ENCODE measurements around the gene SLC35A4. TPM values are rescaled to one million over a fixed set of nuclear protein-coding genes. Genes with fewer than 3 reads are reported as not detected.

The SLC35A4 gene
- total and polyA plus RNA-seq, 7 experiments from 2014 or later: 40.4 to 142 (median 52.7) TPM

DNA sequence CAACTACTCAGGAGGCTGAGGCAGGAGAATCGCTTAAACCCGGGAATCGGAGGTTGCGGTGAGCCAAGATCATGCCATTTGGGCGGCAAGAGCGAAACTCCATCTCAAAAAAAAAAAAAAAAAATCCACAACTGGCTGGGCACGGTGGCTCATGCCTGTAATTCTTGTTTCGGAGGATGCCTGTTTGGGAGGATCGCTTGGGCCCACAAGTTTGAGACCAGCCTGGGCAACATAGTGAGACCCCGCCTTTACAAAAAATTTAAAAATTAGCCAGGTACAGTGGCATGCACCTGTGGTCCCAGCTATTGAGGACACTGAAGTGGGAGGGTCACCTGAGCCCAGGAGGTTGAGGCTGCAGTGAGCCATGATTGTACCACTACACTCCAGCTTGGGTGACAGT lies 19.0 kb upstream of the SLC35A4 start:
- Mint-ChIP-seq H3K36me3 (peaks cover 4 to 40% (median 19%) of the 10 kb centered on the region in 5 donors), H3K9me3 (no peaks in the 10 kb centered on the region), H3K4me1 (peaks cover 22 to 38% (median 31%) of the 10 kb centered on the region in 7 donors), H3K27me3 (no peaks in the 10 kb centered on the region), H3K4me3 (no peak overlapping the region), H3K27ac (peak overlapping the region in 8 of 9 donors; percentile 93 to 99 (median 98))
- H3K9me3 ChIP-seq (ENCODE audit: control insufficient read depth in 2 of 3, low read length in 3 of 3): no peaks in the 10 kb centered on the region
- H3K4me3 ChIP-seq (ENCODE audit: low read length): no peak overlapping the region
- ChIA-PET CTCF (no interaction called here), POLR2A (interaction anchor here (0.7 to 11.7 kb wide), 3 partner anchors 19 to 102 kb away, joined by 3 to 248 read pairs (median 51); partner anchors contain the start of genes APBB3, IK, NDUFA2 and SLC35A4)
- intact Hi-C loops (cut with micrococcal nuclease): loop anchor here in 1 of 2 donors (5.0 kb wide), 3 partner anchors 157 to 1092 kb away; partner anchors contain the start of genes CYSTM1, HDAC3, RELL2 and ZMAT2
- H3K36me3 ChIP-seq (ENCODE audit: control insufficient read depth in 2 of 3, insufficient read depth in 3 of 3, low read length in 3 of 3): peaks cover 11 to 30% (median 17%) of the 10 kb centered on the region in 3 experiments
- H3K4me1 ChIP-seq (ENCODE audit: control insufficient read depth in 2 of 2, insufficient read depth in 2 of 2, low read length in 2 of 2): peaks cover 12 to 20% of the 10 kb centered on the region in 2 donors
- H3K27me3 ChIP-seq (ENCODE audit: control insufficient read depth in 2 of 2, insufficient read depth in 2 of 2, low read length in 2 of 2): no peaks in the 10 kb centered on the region
- peak overlapping the region; percentile 89 for H3K27ac ChIP-seq (ENCODE audit: low read depth, low read length)
- ATAC-seq (no peak), DNase-seq (no peak)

DNA sequence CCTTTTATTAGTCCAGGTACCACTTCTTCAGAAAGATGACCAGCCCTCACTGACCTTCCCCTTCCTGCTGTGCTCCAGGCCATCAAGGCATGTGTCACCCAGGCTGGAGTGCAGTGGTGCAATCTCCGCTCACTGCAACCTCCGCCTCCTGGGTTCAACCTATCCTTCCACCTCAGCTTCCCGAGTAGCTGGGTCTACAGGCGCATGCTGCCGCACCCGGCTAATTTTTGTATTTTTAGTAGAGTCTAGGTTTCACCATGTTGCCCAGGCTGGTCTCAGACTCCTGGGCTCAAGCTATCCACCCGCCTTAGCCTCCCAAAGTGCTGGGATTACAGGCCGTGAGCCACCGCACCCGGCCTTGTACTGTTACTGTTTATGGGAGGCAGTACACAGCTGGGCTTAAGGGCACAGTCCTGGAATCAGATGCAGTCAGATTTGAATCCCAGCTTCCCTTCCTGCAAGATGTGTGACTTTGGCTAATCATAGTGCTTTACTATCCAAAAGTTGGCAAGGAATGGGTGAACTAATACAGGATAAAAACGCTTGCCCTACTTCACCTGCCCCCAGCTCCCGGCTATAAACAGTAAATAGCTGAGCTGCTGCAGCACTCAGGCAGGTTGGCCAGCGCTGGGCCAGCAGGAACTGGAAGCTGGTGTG lies 17.6 kb upstream of the SLC35A4 start:
- Mint-ChIP-seq H3K9me3 (no peaks in the 10 kb centered on the region), H3K27me3 (no peaks in the 10 kb centered on the region), H3K4me1 (peaks cover 22 to 48% (median 36%) of the 10 kb centered on the region in 7 donors), H3K4me3 (peak overlapping the region; percentile 85 to 99 (median 92)), H3K36me3 (peaks cover 11 to 36% (median 13%) of the 10 kb centered on the region in 5 donors), H3K27ac (peak overlapping the region; percentile 93 to 99 (median 98))
- H3K9me3 ChIP-seq (ENCODE audit: control insufficient read depth in 2 of 3, low read length in 3 of 3): no peaks in the 10 kb centered on the region
- H3K27ac ChIP-seq (ENCODE audit: low read depth, low read length): peak overlapping the region; percentile 89
- intact Hi-C loops (cut with micrococcal nuclease): loop anchor here (1.0 to 5.0 kb wide), 13 partner anchors 10 to 1090 kb away; partner anchors contain the start of genes ANKHD1 (in 2 of the 2), APBB3 (in 2 of the 2), SLC35A4 (in 2 of the 2) and SRA1 (in 2 of the 2)
- peaks cover 12 to 20% of the 10 kb centered on the region in 2 donors for H3K4me1 ChIP-seq (ENCODE audit: control insufficient read depth in 2 of 2, insufficient read depth in 2 of 2, low read length in 2 of 2)
- ChIA-PET CTCF (interaction anchor here (0.6 to 2.2 kb wide), 10 partner anchors 9 to 175 kb away, joined by 3 to 12 read pairs (median 4); partner anchors contain the start of genes IK and NDUFA2), POLR2A (interaction anchor here (0.6 to 11.7 kb wide), 22 partner anchors 8 to 983 kb away, joined by 3 to 248 read pairs (median 4); partner anchors contain the start of genes ANKHD1, APBB3, CD14 and HARS1)
- peaks cover 10 to 33% (median 15%) of the 10 kb centered on the region in 3 experiments for H3K36me3 ChIP-seq (ENCODE audit: control insufficient read depth in 2 of 3, insufficient read depth in 3 of 3, low read length in 3 of 3)
- ATAC-seq: no peak
- no peak for DNase-seq
- no peaks in the 10 kb centered on the region for H3K27me3 ChIP-seq (ENCODE audit: control insufficient read depth in 2 of 2, insufficient read depth in 2 of 2, low read length in 2 of 2)
- H3K4me3 ChIP-seq (ENCODE audit: low read length): peak overlapping the region; percentile 83

GRCh38 chr5:140547508-140548299 lies 16.9 kb upstream of the SLC35A4 start, which contains the start of gene EIF4EBP3:
Gene EIF4EBP3, plus strand, starts transcription at chr5:140547662. Its CDS starts 76 bp downstream, at chr5:140547738.
- ATAC-seq (peak; percentile 98), DNase-seq (peak; percentile 76 to 90 (median 88))
- ChIA-PET CTCF (interaction anchor here (0.6 to 2.2 kb wide), 11 partner anchors 8 to 175 kb away, joined by 3 to 12 read pairs (median 5); partner anchors contain the start of genes CD14, IK and NDUFA2), POLR2A (interaction anchor here (0.6 to 11.7 kb wide), 29 partner anchors 8 to 984 kb away, joined by 3 to 248 read pairs (median 4); partner anchors contain the start of genes ANKHD1, APBB3, CD14 and HARS1)
- Histone ChIP-seq H3K4me1 (ENCODE audit: control insufficient read depth in 2 of 2, insufficient read depth in 2 of 2, low read length in 2 of 2) (peaks cover 12 to 20% of the 10 kb centered on the region in 2 donors), H3K4me3 (ENCODE audit: low read length) (peak within 1 kb of the TSS; percentile 83), H3K27me3 (ENCODE audit: control insufficient read depth in 2 of 2, insufficient read depth in 2 of 2, low read length in 2 of 2) (no peaks in the 10 kb centered on the region), H3K27ac (ENCODE audit: low read depth, low read length) (peak within 1 kb of the TSS; percentile 89), H3K9me3 (ENCODE audit: control insufficient read depth in 2 of 3, low read length in 3 of 3) (no peaks in the 10 kb centered on the region), H3K36me3 (ENCODE audit: control insufficient read depth in 2 of 3, insufficient read depth in 3 of 3, low read length in 3 of 3) (peaks cover 10 to 31% (median 15%) of the 10 kb centered on the region in 3 experiments)
- H3K27ac Mint-ChIP-seq: peak within 1 kb of the TSS; percentile 93 to 99 (median 98)
- peaks cover 11 to 33% (median 14%) of the 10 kb centered on the region in 5 donors for H3K36me3 Mint-ChIP-seq
- peak within 1 kb of the TSS; percentile 85 to 99 (median 92) for H3K4me3 Mint-ChIP-seq
- no peaks in the 10 kb centered on the region for H3K27me3 Mint-ChIP-seq
- H3K4me1 Mint-ChIP-seq: peaks cover 22 to 49% (median 37%) of the 10 kb centered on the region in 7 donors
- intact Hi-C loops (cut with micrococcal nuclease): loop anchor here (1.0 to 5.0 kb wide), 14 partner anchors 10 to 1090 kb away; partner anchors contain the start of genes ANKHD1 (in 2 of the 2), APBB3 (in 2 of the 2), SLC35A4 (in 2 of the 2) and SRA1 (in 2 of the 2)
- H3K9me3 Mint-ChIP-seq: no peaks in the 10 kb centered on the region

DNA sequence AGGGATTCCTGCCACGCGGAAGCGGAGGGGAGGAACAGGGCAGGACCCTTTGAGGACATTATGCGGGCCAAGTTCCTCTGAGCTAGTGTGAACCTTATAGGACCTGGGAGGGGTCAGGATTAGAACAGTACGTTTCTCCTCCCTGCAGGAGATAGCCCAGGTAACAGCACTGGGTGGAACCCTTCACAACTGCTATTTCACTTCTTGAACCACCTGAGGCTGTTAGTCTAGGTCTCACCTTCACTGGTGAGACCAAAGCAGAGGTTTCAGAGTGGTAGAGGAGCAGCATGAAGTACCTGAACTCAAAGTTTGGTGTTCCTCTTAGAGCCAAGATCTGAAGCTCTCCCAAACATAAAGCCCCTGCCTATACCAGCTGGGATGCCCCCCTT lies 16.3 kb upstream of the SLC35A4 start:
- Mint-ChIP-seq H3K4me3 (peak overlapping the region; percentile 85 to 99 (median 92)), H3K27me3 (no peaks in the 10 kb centered on the region), H3K9me3 (no peaks in the 10 kb centered on the region), H3K4me1 (peaks cover 28 to 55% (median 42%) of the 10 kb centered on the region in 7 donors), H3K27ac (peak overlapping the region; percentile 93 to 99 (median 98)), H3K36me3 (peaks cover 13 to 34% (median 20%) of the 10 kb centered on the region in 5 donors)
- POLR2A ChIA-PET: interaction anchor here (0.8 to 11.7 kb wide), 21 partner anchors 8 to 170 kb away, joined by 3 to 248 read pairs (median 4); partner anchors contain the start of genes ANKHD1, APBB3, CD14 and HARS1
- H3K36me3 ChIP-seq (ENCODE audit: control insufficient read depth in 2 of 3, insufficient read depth in 3 of 3, low read length in 3 of 3): peaks cover 10 to 28% (median 15%) of the 10 kb centered on the region in 3 experiments
- H3K9me3 ChIP-seq (ENCODE audit: control insufficient read depth in 2 of 3, low read length in 3 of 3): no peaks in the 10 kb centered on the region
- H3K4me1 ChIP-seq (ENCODE audit: control insufficient read depth in 2 of 2, insufficient read depth in 2 of 2, low read length in 2 of 2): peaks cover 12 to 20% of the 10 kb centered on the region in 2 donors
- ATAC-seq: peak; percentile 1
- intact Hi-C loops (cut with micrococcal nuclease): loop anchor here (2.0 to 5.0 kb wide), 4 partner anchors 154 to 1089 kb away; partner anchors contain the start of genes CYSTM1 (in 1 of the 2), HDAC3 (in 1 of the 2), RELL2 (in 1 of the 2) and ZMAT2 (in 1 of the 2)
- peak overlapping the region; percentile 83 for H3K4me3 ChIP-seq (ENCODE audit: low read length)
- H3K27ac ChIP-seq (ENCODE audit: low read depth, low read length): peak overlapping the region; percentile 89
- H3K27me3 ChIP-seq (ENCODE audit: control insufficient read depth in 2 of 2, insufficient read depth in 2 of 2, low read length in 2 of 2): no peaks in the 10 kb centered on the region
- CTCF ChIA-PET: interaction anchor here (1.3 to 2.2 kb wide), 5 partner anchors 28 to 171 kb away, joined by 5 to 12 read pairs (median 7); partner anchors contain the start of genes CD14, IK and NDUFA2
- DNase-seq: no peak

GRCh38 chr5:140548791-140549190 lies 15.8 kb upstream of the SLC35A4 start:
- H3K4me1 Mint-ChIP-seq: peaks cover 33 to 60% (median 47%) of the 10 kb centered on the region in 7 donors

More at GRCh38 chr5:140548791-140549190, 15.8 kb upstream of the SLC35A4 start:
- peaks cover 12 to 20% of the 10 kb centered on the region in 2 donors for H3K4me1 ChIP-seq (ENCODE audit: control insufficient read depth in 2 of 2, insufficient read depth in 2 of 2, low read length in 2 of 2)
- H3K27me3 ChIP-seq (ENCODE audit: control insufficient read depth in 2 of 2, insufficient read depth in 2 of 2, low read length in 2 of 2): no peaks in the 10 kb centered on the region
- Mint-ChIP-seq H3K36me3 (peaks cover 13 to 36% (median 21%) of the 10 kb centered on the region in 5 donors), H3K4me3 (peak overlapping the region; percentile 85 to 99 (median 92)), H3K9me3 (peaks cover 0 to 2% (median 0%) of the 10 kb centered on the region in 11 donors), H3K27me3 (no peaks in the 10 kb centered on the region), H3K27ac (peak overlapping the region; percentile 93 to 99 (median 98))
- H3K36me3 ChIP-seq (ENCODE audit: control insufficient read depth in 2 of 3, insufficient read depth in 3 of 3, low read length in 3 of 3): peaks cover 10 to 27% (median 15%) of the 10 kb centered on the region in 3 experiments
- intact Hi-C loops (cut with micrococcal nuclease): loop anchor here (2.0 to 5.0 kb wide), 4 partner anchors 154 to 1089 kb away; partner anchors contain the start of genes CYSTM1 (in 1 of the 2), HDAC3 (in 1 of the 2), RELL2 (in 1 of the 2) and ZMAT2 (in 1 of the 2)
- no peak for ATAC-seq
- no peaks in the 10 kb centered on the region for H3K9me3 ChIP-seq (ENCODE audit: control insufficient read depth in 2 of 3, low read length in 3 of 3)
- ChIA-PET CTCF (interaction anchor here (1.3 to 2.2 kb wide), 4 partner anchors 28 to 99 kb away, joined by 5 to 12 read pairs (median 9); partner anchors contain the start of genes CD14, IK and NDUFA2), POLR2A (interaction anchor here (0.9 to 11.7 kb wide), 11 partner anchors 9 to 162 kb away, joined by 3 to 248 read pairs (median 19); partner anchors contain the start of genes ANKHD1, APBB3, CD14 and IK)
- H3K27ac ChIP-seq (ENCODE audit: low read depth, low read length): peak overlapping the region; percentile 89
- no peak overlapping the region for H3K4me3 ChIP-seq (ENCODE audit: low read length)
- DNase-seq: no peak
